HepG2 (cell line): ENCODE data around the gene ZBP1. TPM values are rescaled to one million over a fixed set of nuclear protein-coding genes. Genes with fewer than 3 reads are reported as not detected.

Experiments
- MEIS2 ChIP-seq: sonication (generic); formaldehyde crosslinking; IDR thresholded peaks from 2 replicates; pipeline ENCODE4 v1.9.0; 2021; ENCODE audit warnings: mild to moderate bottlenecking, missing genetic modification reagents
- NFYC ChIP-seq: IDR thresholded peaks from 2 replicates; pipeline ENCODE4 v1.6.1; 2016; ENCODE audit warnings: missing genetic modification reagents, missing compliant biosample characterization
- RFXANK ChIP-seq: IDR thresholded peaks from 2 replicates; pipeline ENCODE4 v1.6.1; 2016
- ZNF441 ChIP-seq: sonication (generic); formaldehyde crosslinking; IDR thresholded peaks from 2 replicates; pipeline ENCODE4 v1.7.0; 2021; ENCODE audit warnings: missing genetic modification reagents, borderline replicate concordance
- ZNF451 ChIP-seq: sonication (generic); formaldehyde crosslinking; IDR thresholded peaks from 2 replicates; pipeline ENCODE4 v1.5.0; 2020; ENCODE audit warnings: mild to moderate bottlenecking, missing genetic modification reagents
- ZNF547 ChIP-seq: sonication (generic); formaldehyde crosslinking; IDR thresholded peaks from 2 replicates; pipeline ENCODE4 v1.5.1; 2020; ENCODE audit warnings: mild to moderate bottlenecking, missing genetic modification reagents
- ZNF691 ChIP-seq: sonication (generic); formaldehyde crosslinking; IDR thresholded peaks from 2 replicates; pipeline ENCODE4 v1.4.0; 2020; ENCODE audit warnings: missing genetic modification reagents, low read depth, mild to moderate bottlenecking, borderline replicate concordance
- polyA plus RNA-seq, 8 experiments: library from polyadenylated mRNA; depleted of rRNA in 3 of 8; stranded (reverse) in 7 of 8; unstranded in 1 of 8; fragments of >200 nt; fragmentation: Illumina TruSeq in 4 of 8; extraction: Trizol in 4 of 8; gene quantifications; 2 replicates each; pipeline versions ENCODE4 v1.2.1 to v1.2.3, GENCODE V29; 2011 to 2016; ENCODE audit warnings: low read depth in 4 of 8, missing spikeins in 1 of 8, mixed read lengths in 1 of 8; ENCODE audit not compliant: insufficient read depth in 1 of 8
- total RNA-seq, 5 experiments: library from RNA; depleted of rRNA; stranded (reverse); fragments of >200 nt; fragmentation: Illumina TruSeq; extraction: Trizol; gene quantifications; 2 replicates each; pipeline ENCODE4 v1.2.3, GENCODE V29; 2016; ENCODE audit warnings: low read depth in 1 of 5
- TF ChIP-seq, protein P1 (sequence below): sonication (generic); formaldehyde crosslinking; IDR thresholded peaks from 2 replicates; pipeline ENCODE4 v1.5.0; 2020; ENCODE audit warnings: missing genetic modification reagents
- TF ChIP-seq, protein P2 (sequence below): sonication (generic); formaldehyde crosslinking; IDR thresholded peaks from 2 replicates; pipeline ENCODE4 v1.5.0; 2020; ENCODE audit warnings: mild to moderate bottlenecking, missing genetic modification reagents, borderline replicate concordance

ZBP1 gene
- total and polyA plus RNA-seq, 2 of the 13 experiments (the other 11 are each of a cell fraction or from before 2014, with no cell fraction given), result not detected

DNA sequence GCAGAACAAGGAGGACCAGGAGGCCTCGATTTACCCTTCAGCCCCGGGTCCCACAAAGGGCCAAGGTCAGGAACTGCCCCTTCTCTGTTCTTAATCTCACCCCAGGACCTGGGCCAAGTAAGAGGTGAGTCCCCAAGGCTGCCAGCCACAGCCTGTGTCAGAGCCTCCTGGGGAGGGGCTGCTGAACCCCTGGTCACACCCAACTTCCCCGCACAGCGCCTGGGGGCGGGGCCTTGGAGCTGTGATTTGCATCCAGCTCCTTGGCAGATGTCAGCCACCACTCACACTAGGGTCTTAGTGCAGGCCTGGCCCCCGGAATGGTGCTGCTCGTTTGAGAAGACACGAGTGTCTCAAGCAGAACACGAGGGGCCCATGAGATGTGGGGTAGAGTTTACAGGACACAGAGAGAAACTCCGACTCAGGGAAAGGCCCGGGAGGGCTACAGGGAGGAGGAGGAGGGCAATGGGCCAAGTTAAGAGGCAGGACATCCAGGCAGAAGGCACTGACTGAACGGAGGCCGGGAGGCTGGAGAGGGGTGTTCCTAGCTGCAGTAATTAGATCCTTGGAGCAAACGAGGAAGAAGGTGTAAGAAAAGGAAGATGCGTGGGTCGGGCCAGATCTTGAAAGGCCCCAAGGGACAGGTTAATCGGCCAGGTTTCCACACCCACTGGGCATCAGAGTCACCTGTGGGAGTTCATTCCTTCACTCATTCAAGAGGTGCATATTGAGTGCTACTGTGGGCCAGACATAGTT lies 26.9 kb downstream of the ZBP1 start (continued):
- TF ChIP-seq, protein P1, sequence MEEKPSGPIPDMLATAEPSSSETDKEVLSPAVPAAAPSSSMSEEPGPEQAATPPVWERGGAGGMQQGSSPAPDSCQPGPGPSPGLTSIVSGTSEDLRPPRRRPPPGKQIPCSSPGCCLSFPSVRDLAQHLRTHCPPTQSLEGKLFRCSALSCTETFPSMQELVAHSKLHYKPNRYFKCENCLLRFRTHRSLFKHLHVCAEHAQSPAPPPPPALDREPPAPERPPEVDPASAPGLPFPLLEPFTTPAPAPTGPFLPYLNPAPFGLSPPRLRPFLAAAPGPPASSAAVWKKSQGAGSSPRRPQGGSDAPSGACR (CRISPR knock-in tag), result no peak
- TF ChIP-seq, protein P2, sequence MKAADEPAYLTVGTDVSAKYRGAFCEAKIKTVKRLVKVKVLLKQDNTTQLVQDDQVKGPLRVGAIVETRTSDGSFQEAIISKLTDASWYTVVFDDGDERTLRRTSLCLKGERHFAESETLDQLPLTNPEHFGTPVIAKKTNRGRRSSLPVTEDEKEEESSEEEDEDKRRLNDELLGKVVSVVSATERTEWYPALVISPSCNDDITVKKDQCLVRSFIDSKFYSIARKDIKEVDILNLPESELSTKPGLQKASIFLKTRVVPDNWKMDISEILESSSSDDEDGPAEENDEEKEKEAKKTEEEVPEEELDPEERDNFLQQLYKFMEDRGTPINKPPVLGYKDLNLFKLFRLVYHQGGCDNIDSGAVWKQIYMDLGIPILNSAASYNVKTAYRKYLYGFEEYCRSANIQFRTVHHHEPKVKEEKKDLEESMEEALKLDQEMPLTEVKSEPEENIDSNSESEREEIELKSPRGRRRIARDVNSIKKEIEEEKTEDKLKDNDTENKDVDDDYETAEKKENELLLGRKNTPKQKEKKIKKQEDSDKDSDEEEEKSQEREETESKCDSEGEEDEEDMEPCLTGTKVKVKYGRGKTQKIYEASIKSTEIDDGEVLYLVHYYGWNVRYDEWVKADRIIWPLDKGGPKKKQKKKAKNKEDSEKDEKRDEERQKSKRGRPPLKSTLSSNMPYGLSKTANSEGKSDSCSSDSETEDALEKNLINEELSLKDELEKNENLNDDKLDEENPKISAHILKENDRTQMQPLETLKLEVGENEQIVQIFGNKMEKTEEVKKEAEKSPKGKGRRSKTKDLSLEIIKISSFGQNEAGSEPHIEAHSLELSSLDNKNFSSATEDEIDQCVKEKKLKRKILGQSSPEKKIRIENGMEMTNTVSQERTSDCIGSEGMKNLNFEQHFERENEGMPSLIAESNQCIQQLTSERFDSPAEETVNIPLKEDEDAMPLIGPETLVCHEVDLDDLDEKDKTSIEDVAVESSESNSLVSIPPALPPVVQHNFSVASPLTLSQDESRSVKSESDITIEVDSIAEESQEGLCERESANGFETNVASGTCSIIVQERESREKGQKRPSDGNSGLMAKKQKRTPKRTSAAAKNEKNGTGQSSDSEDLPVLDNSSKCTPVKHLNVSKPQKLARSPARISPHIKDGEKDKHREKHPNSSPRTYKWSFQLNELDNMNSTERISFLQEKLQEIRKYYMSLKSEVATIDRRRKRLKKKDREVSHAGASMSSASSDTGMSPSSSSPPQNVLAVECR (CRISPR knock-in tag), result 0 out of 2 replicates have a peak, but pooled peaks have one; percentile 12
- TF ChIP-seq ZNF691 (CRISPR knock-in tag) (no peak), MEIS2 (0 out of 2 replicates have a peak, but pooled peaks have one; percentile 6), ZNF547 (CRISPR knock-in tag) (no peak), ZNF451 (CRISPR knock-in tag) (no peak), ZNF441 (CRISPR knock-in tag) (no peak), RFXANK (CRISPR knock-in tag) (no peak), NFYC (CRISPR knock-in tag) (no peak)
